Stomach (tissue), 4 donors: ENCODE measurements around the gene NLGN4X.

Experiments
- POLR2AphosphoS5 ChIP-seq, 3 donors: sonication (generic); formaldehyde crosslinking; IDR thresholded peaks; one replicate each; pipeline ENCODE4 v1.6.1; 2016; ENCODE audit warnings: antibody characterized with exemption in 3 of 3
- TF ChIP-seq, protein P1 (sequence below), 7 experiments: fragments of 450-650 bp in 4 of 7; fragments of 200-600 bp in 3 of 7; sonication (generic) in 3 of 7; IDR thresholded peaks; one replicate each; pipeline ENCODE4 v1.5.1; 2016 to 2019; ENCODE audit warnings: antibody characterized with exemption in 7 of 7, control low read depth in 2 of 7, mild to moderate bottlenecking in 1 of 7

DNA sequence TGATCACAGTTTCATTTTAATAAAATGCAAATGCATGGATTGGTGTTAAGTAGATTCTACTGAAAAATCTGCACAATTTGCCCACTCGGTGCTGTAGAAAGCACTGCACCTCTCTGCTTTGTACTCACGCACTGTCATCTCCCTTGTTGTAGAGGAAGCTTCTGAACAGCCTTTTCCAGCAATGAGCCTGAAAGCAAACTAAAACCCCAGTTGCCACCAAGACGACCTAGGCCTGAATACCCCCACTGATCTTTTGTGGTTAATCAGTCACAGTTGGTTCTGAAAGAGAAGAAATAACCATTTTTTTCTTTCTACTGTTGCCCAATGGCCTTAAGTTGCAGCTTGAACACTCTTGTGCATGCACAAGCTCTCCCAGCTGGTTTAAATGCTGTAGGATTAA is 229.8 kb downstream of the NLGN4X start:
- TF ChIP-seq POLR2AphosphoS5 (IDR thresholded peaks at IDR 0.05): no peak
- TF ChIP-seq, protein P1, sequence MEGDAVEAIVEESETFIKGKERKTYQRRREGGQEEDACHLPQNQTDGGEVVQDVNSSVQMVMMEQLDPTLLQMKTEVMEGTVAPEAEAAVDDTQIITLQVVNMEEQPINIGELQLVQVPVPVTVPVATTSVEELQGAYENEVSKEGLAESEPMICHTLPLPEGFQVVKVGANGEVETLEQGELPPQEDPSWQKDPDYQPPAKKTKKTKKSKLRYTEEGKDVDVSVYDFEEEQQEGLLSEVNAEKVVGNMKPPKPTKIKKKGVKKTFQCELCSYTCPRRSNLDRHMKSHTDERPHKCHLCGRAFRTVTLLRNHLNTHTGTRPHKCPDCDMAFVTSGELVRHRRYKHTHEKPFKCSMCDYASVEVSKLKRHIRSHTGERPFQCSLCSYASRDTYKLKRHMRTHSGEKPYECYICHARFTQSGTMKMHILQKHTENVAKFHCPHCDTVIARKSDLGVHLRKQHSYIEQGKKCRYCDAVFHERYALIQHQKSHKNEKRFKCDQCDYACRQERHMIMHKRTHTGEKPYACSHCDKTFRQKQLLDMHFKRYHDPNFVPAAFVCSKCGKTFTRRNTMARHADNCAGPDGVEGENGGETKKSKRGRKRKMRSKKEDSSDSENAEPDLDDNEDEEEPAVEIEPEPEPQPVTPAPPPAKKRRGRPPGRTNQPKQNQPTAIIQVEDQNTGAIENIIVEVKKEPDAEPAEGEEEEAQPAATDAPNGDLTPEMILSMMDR (IDR thresholded peaks at IDR 0.05): no peak
